GM19438 (cell line): ENCODE results near the gene CPA3.
A peak's percentile ranks its signal among the peaks of the same experiment; 100 is the strongest.

Experiments
- ATAC-seq: cut with Tn5 transposase; IDR thresholded peaks from one replicate; pipeline ENCODE4 v1.9.1; 2021; ENCODE audit warnings: low read depth; ENCODE audit not compliant: unreplicated experiment

Gene CPA3

GRCh38 chr3:148914936-148915690, 50.0 kb downstream of the CPA3 start:
- ATAC-seq = no peak

- ATAC-seq = no peak
Measured at GRCh38 chr3:148916132-148916531, 51.0 kb downstream of the CPA3 start.

GRCh38 chr3:148922467-148922866, 57.4 kb downstream of the CPA3 start:
- peak; percentile 58 for ATAC-seq

GRCh38 chr3:148923592-148923991, 58.5 kb downstream of the CPA3 start:
- ATAC-seq = no peak

GRCh38 chr3:148924562-148924961, 59.5 kb downstream of the CPA3 start:
- no peak for ATAC-seq

GRCh38 chr3:148925845-148926244, 60.7 kb downstream of the CPA3 start:
- no peak for ATAC-seq

GRCh38 chr3:148930752-148931151, 65.7 kb downstream of the CPA3 start:
- no peak for ATAC-seq

- no peak for ATAC-seq
Measured at GRCh38 chr3:148931574-148931973, 66.5 kb downstream of the CPA3 start.

GRCh38 chr3:148932972-148933371, 67.9 kb downstream of the CPA3 start:
- ATAC-seq = no peak

- no peak for ATAC-seq
Measured at GRCh38 chr3:148937467-148938255, 72.6 kb downstream of the CPA3 start.

- no peak for ATAC-seq
Measured at GRCh38 chr3:148938306-148938705, 73.2 kb downstream of the CPA3 start.

GRCh38 chr3:148938936-148939335, 73.8 kb downstream of the CPA3 start:
- no peak for ATAC-seq

- no peak for ATAC-seq
Measured at GRCh38 chr3:148940983-148941382, 75.9 kb downstream of the CPA3 start.

GRCh38 chr3:148943506-148944205, 78.6 kb downstream of the CPA3 start:
- peak; percentile 91 for ATAC-seq

- no peak for ATAC-seq
Measured at GRCh38 chr3:148945116-148945515, 80.0 kb downstream of the CPA3 start.
